HG02938 (cell line): ENCODE results near the gene TMEM214.

ENCODE experiments used
- ATAC-seq: cut with Tn5 transposase; IDR thresholded peaks from one replicate; pipeline ENCODE4 v1.9.1; 2021; ENCODE audit warnings: mild to moderate bottlenecking, moderate library complexity; ENCODE audit not compliant: unreplicated experiment

Gene TMEM214

DNA sequence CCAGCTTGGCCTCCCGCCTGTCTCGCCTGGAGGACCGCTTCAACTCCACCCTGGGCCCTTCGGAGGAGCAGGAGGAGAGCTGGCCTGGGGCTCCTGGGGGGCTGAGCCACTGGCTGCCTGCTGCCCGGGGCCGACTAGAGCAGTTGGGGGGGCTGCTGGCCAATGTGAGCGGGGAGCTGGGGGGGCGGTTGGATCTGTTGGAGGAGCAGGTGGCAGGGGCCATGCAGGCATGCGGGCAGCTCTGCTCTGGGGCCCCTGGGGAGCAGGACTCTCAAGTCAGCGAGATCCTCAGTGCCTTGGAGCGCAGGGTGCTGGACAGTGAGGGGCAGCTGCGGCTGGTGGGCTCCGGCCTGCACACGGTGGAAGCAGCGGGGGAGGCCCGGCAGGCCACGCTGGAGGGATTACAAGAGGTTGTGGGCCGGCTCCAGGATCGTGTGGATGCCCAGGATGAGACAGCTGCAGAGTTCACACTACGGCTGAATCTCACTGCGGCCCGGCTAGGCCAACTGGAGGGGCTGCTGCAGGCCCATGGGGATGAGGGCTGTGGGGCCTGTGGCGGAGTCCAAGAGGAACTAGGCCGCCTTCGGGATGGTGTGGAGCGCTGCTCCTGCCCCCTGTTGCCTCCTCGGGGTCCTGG lies 50.1 kb downstream of the TMEM214 start:
- no peak for ATAC-seq

DNA sequence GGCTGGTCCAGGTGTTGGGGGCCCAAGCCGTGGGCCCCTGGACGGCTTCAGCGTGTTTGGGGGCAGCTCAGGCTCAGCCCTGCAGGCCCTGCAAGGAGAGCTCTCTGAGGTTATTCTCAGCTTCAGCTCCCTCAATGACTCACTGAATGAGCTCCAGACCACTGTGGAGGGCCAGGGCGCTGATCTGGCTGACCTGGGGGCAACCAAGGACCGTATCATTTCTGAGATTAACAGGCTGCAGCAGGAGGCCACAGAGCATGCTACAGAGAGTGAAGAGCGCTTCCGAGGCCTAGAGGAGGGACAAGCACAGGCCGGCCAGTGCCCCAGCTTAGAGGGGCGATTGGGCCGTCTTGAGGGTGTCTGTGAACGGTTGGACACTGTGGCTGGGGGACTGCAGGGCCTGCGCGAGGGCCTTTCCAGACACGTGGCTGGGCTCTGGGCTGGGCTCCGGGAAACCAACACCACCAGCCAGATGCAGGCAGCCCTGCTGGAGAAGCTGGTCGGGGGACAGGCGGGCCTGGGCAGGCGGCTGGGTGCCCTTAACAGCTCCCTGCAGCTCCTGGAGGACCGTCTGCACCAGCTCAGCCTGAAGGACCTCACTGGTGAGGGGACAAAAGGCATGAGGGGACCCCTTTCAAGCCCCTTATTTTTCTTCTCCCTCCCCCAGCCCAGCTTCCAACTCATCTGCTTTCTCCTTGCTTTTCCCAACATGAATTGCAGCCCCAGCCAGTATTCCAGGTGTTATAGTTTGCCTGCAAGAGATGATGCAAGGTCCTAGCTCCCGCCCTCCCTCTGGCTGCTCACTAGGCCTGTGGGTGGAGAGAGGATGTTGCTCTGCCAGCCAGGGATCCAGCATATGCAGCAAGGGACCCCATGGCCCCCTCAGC lies 50.9 kb downstream of the TMEM214 start:
- no peak for ATAC-seq

DNA sequence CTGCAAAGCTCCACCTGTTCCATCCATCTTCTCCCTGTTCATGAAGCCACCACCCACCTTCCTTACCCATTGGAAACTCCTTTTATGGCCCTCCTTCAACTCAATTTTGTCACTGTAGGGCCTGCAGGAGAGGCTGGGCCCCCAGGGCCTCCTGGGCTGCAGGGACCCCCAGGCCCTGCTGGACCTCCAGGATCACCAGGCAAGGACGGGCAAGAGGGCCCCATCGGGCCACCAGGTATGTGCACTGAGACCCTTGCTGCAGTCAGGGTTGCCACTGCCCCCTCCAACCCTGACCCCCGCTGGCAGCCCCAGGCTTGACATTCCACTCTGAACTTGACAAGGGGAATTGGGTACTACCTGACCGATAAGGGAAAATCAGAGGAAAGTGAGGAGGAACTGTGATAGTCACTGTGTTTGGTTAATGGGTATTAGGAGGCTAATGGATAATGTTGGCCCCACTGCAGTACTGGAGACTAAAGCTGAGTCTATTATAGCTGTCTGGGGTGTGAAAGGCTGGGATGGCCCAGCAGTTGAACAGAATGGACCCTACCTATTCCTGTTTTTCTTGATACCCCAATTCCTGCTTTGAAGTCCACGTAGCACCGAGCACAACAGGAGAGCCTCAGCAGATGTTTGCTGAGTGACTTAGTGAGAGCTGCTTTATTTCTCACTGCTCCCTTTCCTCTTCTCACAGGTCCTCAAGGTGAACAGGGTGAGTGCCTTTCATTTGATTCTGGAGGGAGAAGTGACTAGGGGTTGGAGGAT lies 51.7 kb downstream of the TMEM214 start:
- no peak for ATAC-seq

GRCh38 chr2:27085062-27085672 lies 52.4 kb downstream of the TMEM214 start:
- ATAC-seq: no peak

DNA sequence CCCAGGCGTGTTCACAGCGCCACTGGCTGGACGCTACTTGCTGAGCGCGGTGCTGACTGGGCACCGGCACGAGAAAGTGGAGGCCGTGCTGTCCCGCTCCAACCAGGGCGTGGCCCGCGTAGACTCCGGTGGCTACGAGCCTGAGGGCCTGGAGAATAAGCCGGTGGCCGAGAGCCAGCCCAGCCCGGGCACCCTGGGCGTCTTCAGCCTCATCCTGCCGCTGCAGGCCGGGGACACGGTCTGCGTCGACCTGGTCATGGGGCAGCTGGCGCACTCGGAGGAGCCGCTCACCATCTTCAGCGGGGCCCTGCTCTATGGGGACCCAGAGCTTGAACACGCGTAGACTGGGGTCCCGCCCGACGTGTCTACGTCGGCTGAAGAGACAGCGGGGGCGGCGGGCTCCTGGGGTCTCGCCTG lies 52.9 kb downstream of the TMEM214 start:
- ATAC-seq: peak; percentile 11

DNA sequence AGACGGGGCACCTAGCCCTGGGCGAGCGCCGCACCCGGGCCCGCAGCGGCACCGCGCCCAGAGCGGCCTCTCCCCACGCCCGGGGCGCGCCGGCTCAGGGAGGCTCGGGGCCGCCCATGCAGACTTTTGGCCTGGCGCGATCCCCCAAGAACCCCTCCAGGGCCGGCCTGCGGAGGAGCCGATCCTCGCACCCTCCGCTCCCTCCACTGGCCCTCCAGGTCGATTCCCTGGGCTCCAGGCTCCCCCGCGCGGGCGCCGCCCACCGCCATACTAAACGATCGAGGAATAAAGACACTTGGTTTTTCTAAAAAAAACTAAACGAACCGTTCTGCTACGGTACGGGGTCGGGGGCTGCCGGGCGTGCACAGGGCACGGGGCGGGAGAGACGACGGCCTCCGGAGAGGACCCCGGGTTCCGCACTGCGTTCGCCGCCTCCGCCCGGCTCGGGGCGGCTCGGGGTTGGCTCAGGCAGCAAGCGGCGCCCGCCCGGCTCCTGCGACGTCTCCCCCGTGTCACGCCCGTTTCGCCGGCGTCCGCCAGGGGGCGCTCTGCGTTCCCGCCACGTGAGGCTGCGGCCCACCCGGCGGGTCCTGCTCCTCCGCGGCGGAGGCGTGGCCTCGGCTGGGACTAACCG lies 53.4 kb downstream of the TMEM214 start:
- peak; percentile 73 for ATAC-seq

DNA sequence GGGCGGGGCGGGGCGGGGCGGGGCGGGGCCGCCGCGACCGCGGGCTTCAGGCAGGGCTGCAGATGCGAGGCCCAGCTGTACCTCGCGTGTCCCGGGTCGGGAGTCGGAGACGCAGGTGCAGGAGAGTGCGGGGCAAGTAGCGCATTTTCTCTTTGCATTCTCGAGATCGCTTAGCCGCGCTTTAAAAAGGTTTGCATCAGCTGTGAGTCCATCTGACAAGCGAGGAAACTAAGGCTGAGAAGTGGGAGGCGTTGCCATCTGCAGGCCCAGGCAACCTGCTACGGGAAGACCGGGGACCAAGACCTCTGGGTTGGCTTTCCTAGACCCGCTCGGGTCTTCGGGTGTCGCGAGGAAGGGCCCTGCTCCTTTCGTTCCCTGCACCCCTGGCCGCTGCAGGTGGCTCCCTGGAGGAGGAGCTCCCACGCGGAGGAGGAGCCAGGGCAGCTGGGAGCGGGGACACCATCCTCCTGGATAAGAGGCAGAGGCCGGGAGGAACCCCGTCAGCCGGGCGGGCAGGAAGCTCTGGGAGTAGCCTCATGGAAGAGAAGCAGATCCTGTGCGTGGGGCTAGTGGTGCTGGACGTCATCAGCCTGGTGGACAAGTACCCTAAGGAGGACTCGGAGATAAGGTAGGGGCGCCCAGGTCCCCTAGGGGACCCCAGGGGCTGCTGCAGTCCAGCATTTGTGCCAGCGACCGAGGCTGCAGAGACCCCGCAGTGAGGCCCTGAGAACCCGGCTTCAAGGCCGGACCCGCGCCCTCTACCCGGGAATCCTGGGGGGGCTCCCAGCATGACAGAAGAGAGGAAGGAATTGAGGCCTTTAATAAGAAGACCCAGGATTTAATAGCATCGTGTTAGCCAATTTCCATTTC lies 54.2 kb downstream of the TMEM214 start, which contains the start of gene KHK:
Gene KHK, plus strand, starts transcription at position 49 of the 870 bp plus-strand sequence. Its CDS starts 488 bp downstream, at position 537.
- ATAC-seq: peak; percentile 19

GRCh38 chr2:27087823-27088410 lies 55.2 kb downstream of the TMEM214 start:
- no peak for ATAC-seq

DNA sequence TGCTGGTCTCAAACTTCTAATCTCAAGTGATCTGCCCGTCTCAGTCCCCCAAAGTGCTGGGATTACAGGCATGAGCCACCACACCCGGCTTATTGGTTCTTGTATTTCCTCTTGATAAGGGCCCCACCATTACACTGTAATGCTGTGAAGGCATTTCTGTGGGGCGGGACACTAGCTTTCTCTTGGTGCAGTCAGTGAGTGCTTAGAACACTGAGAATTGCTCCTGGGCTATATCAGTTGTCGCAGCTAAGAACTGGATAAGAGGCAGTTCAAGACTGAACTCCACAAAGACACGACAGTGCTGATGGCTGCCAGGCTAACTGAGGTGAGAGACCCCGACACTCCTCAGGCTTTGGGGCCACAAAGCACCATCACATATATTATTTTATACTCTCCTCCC lies 55.9 kb downstream of the TMEM214 start:
- ATAC-seq: no peak

GRCh38 chr2:27089111-27089954 lies 56.6 kb downstream of the TMEM214 start:
- no peak for ATAC-seq
